ENCODE measurements around the gene FOLR3.
"Not testable (repeated sequence)": the region's sequence is repeated elsewhere in the genome, so short reads cannot be mapped to it uniquely, and the experiment has no call there.

FOLR3 gene

DNA sequence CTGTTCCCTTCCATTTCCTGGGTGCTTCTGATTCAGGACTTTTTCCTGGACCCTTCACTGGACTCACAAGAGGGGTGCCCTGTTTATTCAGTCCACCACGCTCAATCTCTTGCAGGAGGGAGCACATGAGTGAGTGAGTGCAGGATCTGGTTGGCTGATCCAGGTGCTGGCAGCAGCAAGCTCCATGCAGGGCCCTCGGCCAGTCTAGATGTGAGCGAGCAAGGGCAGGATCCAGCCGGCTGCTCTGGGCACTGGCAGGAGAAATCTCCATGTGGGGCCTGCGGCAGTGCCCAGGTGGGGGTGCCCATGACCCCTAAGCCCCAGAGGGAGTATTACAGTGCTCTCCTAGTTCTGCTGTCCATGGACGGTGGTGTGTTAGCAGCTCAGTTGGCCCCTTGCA, 11.5 kb upstream of the FOLR3 start:
- no peak for DNase-seq

DNA sequence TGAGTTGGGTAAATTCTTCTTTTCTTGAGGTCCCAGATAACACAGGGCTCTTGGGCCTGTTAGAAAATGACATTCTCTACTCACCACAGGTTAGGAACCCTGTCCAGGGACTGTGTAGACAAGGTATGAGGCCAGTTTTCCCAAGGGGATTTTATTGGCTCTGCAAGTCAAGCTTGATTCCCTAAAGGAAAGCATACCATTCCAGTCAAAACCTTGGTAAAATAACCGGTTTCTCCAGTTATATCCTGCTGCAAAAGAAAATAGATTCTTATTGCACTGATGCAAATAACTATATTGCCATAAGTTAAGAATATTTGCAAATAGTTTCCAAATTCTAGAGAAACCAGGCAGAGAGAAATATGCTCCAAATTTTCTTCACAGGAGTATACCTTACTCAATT, 9.6 kb upstream of the FOLR3 start:
- no peak for DNase-seq

DNA sequence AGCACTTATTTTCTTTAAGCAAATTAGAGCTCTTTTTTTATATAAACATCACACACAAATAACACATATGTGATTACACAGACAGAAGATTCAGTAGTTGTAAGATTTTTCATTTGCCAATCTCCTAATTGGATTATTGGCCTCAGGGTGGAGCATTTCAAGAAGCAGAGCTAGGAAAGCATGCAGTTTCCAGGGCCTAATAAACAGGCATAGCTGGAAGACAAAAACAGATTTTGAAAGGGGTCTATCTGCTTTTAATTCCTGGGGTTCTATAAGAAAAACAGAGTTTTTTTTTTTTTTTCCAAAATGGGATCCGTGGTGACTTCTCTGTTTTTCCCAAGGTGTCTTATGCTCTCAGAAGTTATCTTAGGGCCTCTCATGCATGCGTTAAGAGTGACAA, 7.6 kb upstream of the FOLR3 start:
- DNase-seq = no peak

DNA sequence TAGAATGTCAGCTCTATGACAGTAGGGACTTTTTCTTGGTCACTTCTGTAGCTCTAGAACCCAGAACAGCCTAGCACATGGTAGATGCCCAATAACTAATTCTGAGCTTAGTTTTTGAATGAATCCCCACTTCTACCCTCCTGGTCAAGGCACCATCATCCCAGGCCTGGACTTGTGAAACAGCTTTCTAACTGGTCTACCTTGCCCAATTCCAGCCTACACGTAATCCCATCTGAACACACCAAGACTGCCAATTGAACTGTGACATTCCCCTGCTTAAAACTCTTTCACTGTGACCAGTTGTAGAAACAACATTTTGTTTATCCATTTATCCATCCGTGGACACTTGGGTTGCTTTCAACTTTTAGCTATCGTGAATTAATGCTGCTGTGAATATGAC, 6.1 kb upstream of the FOLR3 start:
- no peak for DNase-seq

DNA sequence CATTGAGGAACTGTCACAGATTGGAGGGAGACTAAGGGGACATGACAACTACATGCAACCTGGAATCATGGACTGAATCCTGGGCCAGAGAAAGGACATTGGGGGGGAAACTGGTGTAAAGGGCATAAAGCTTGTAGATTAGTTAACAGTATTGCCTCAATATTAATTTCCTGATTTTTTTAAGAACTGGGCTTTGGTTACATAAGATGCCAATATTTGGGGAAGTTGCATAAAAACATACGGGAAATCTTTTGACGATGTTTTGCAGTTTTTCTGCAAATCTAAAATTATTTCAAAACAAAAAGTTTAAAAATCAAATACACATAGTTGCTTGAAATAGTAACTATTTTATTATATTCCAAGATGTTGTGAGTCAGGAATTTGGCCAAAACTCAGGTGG, 2.9 kb upstream of the FOLR3 start:
- DNase-seq = no peak

DNA sequence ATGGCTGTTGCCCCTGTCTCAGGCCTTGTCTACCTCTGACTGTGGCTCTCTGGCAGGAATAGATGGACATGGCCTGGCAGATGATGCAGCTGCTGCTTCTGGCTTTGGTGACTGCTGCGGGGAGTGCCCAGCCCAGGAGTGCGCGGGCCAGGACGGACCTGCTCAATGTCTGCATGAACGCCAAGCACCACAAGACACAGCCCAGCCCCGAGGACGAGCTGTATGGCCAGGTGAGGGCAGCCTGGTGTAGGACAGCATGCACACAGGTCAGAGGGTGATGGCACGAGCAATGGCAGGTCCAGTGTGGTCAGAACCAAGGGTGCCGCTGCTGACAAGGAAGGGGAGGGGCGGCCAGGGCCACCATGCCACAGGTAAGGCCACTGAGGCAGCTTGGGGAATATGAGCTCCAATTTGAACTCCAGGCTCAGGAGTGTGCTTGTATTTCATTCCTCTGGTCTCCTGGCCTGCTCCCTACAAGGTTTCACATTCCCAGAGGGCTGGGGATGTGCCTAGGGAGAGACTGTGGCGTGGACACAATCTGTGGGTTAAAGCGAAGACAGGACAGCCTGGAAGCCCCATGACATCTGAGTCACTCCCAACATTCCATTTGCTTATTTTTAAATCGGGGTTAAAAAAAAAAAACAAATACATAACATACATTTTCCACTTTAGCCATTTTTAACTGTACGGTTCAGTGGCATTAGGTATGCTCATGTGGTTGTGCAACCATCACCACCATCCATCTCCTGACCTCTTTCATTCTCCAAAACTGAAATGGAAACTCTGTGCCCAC, 562 bp downstream of the FOLR3 start:
- no peak for DNase-seq

DNA sequence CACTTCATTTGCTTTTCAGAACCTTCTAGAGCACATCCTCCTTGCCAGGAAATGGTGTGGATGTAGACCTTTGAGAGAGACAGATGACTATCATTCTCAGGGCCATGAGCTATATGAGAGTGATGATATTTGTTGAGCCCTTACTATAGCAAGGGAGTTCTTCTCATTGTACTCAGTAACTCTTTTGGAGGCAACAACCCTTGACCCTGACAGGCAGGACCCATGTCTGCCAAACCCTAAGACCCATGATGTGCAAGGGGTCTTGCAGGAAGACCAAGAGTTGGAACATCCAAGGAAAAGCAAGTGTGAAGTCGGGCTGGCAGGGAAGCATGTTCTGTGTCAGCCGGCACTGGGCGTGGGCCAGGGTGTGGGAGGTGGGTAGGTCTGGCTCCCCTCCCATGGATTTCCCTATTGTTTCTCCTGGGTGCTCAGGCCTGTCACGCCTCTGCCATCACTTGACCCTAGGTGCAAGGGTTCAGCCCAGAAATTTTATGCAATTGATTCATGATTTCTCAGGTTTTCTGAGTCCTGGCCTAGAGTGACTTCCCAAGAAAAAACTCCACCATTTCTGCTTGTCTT, 1.2 kb downstream of the FOLR3 start:
- no peak for DNase-seq

DNA sequence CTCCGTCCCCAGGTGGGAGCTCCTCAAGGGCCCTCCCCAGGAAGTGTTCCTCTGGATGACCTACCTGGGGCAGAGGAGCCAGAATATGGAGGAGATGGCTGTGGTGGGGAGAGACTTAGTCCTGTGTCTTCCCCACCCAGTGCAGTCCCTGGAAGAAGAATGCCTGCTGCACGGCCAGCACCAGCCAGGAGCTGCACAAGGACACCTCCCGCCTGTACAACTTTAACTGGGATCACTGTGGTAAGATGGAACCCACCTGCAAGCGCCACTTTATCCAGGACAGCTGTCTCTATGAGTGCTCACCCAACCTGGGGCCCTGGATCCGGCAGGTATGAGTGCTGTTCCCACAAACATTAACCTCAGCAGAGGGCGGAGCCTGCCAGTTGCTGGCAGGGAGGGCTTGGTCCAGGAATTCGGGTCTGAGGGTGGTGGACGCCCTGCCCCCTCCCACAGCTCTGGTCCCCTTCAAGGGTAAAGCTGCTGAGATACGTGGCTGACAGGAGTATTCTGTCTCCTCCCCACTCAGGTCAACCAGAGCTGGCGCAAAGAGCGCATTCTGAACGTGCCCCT, 3.4 kb downstream of the FOLR3 start:
- no peak for DNase-seq

DNA sequence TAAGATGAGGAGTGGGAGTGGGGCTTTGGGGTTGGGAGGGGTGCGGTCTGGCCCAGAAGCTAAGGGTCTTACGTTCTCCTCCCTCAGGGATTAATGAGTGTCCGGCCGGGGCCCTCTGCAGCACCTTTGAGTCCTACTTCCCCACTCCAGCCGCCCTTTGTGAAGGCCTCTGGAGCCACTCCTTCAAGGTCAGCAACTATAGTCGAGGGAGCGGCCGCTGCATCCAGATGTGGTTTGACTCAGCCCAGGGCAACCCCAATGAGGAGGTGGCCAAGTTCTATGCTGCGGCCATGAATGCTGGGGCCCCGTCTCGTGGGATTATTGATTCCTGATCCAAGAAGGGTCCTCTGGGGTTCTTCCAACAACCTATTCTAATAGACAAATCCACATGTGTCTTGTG, 4.0 kb downstream of the FOLR3 start:
- DNase-seq = no peak

DNA sequence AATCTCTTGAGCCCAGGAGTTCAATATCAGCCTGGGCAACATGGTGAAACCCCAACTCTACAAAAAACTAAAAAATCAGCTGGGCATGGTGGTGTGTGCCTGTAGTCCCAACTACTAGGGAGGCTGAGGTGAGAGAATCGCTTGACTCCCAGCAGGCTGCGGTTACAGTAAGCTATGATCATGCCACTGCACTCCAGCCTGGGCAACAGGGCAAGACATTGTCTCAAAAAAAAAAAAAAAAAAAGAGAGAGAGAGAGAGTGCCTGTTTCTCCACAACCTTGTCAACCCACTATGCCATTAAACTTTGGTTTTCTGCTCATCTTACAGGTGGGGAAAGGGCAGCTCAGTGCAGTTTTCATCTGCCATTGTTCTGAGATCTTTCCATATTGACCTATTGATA, 5.1 kb downstream of the FOLR3 start:
- DNase-seq = no peak

DNA sequence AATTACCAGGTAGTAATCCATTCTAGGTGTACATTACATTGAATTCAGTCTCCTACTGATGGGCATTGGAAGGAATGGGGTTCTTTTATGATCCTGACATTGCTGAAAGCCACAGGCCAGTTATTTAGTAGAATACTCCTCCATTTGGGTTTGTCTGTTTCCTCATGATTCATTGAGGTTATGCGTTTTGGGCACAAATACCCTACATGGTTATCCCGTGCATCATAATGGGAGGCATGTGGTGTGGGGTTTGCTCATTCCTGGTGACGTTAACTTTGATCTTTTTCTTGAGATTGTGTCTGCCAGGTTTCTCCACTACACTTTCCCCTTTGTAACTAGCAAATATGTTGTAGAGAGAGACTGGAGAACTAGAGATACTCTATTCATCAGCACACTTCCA, 5.5 kb downstream of the FOLR3 start:
- no peak for DNase-seq

DNA sequence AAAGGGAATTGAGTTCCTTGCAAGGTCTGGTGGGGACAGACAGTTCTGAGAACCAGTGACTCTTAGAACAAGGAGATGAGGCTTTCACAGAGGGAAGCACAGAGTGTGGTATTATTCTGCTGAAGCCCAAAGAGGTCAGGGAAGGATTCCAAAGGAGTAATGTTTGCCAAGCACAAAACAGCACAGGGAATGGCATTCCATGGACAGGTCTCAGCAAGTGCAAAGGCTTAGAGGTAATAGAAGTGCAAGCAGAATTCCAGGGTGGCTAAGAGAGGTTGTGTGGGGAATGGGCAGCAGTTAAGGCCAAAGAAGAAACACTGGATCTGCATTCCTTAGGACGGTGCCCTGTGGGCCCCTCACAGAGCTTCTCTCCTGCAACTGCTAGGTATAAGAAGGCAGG, 6.6 kb downstream of the FOLR3 start:
- DNase-seq = not testable (repeated sequence)

DNA sequence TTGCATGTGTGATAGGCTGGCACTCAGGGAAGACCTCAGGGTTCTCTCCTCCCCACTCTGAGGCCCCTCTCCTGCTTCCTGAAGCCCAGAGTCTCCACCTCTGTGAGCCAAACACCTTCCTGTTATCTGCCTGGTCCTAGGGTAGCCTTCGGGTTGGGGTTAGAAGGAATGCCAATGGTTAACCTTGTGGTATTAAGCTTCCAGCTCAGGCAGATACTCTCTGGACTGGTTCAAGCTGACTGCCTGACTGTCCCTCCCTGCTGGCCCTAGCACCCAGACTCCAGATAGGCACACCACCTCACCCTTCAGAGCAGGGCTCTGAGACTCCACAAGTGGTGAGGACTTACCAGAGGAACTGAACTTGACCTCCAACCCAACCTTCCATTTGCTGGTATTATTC, 7.0 kb downstream of the FOLR3 start:
- DNase-seq = not testable (repeated sequence)

DNA sequence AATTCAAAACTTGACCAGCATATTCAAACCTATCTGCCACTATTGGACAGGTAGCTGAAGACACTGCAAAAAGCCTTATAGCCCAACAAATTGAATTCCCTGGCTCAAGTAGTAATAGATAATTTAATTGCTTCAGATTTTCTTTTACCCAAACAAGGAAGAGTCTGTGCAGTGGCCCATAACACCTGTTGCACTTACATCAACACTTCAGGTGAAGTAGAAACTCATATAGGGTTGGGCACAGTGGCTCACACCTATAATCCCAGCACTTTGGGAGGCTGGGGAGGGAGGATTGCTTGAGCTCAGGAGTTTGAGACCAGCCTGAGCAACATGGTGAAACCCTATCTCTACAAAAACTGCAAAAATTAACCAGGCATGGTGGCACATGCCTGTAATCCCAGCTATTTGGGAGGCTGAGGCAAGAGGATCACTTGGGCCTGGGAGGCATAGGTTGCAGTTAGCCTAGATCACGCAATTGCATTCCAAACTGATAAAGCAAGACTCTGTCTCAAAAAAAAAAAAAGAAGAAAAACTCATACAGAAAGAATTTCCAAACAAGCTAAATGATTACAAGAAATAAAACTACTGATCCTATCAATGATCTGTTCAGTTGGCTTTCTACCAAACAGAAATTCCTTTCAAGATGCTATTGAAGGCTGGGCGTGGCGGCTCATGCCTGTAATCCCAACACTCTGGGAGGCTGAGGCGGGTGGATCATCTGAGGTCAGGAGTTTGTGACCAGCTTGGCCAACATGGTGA, 9.5 kb downstream of the FOLR3 start:
- DNase-seq = no peak

DNA sequence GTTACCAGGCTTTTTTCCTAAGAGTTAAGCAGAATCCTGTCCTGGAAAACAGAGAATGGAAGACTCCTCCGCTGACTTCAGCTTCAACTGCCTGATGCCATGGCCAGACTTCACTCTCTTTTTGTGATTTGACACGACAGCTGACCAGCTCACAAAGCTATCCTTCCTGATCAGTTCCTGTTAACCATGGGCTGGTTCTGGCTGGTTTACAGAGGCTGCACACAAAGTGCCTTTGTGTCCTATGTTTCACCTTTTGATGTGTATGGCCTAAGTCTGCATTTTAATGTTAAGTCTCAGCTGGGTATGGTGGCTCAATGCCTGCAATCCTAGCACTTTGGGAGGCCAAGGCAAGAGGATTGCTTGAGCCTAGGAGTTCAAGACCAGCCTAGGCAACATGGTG, 11.1 kb downstream of the FOLR3 start:
- no peak for DNase-seq

DNA sequence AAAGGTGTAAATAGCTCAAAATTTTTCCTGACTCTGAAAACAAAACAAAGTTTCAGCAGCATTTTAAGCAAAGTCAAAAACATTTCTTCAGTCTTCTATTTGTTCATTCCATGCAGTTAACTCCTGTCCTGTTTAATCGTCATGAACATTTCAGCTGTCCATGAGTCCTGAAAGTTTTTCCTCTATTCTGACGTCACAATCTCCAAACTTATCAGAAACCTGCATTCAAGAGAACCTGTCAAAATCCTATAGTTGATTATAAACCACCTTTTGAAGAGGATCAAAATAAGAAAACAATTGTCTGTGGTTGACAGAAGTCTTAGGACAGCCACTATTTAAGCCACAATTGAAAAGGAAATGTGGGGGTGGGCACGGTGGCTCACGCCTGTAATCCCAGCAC, 15.4 kb downstream of the FOLR3 start:
- no peak for DNase-seq

DNA sequence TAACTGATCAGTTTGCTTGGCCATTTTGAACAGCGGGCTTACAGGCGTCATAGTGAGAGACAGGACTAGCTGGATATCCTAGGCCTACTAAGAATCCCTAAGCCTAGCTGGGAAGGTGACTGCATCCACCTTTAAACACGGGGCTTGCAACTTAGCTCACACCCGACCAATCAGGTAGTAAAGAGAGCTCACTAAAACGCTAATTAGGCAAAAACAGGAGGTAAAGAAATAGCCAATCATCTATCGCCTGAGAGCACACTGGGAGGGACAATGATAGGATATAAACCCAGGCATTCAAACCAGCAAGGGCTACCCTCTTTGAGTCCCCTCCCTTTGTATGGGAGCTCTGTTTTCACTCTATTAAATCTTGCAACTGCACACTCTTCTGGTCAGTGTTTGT, 18.3 kb downstream of the FOLR3 start:
- not testable (repeated sequence) for DNase-seq

DNA sequence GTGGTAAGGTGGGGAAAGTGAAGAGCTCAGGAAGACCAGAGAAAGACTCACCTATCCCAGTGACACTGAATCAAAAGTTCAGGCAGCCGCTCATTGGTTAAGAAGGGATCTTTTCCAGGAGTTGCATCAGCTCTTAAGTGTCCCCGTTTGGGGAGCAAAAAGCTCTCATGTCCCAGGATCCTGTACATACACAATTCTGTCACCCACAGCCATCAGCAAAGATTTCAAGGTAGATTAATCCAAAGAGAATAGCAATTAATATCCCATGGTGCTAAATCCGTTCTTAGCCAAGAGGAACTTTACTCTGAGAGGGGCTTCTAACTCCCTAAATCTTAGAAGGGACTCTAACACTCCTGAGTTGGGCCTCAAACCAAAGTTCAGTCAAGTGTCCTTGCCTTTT, 19.3 kb downstream of the FOLR3 start:
- DNase-seq = no peak

DNA sequence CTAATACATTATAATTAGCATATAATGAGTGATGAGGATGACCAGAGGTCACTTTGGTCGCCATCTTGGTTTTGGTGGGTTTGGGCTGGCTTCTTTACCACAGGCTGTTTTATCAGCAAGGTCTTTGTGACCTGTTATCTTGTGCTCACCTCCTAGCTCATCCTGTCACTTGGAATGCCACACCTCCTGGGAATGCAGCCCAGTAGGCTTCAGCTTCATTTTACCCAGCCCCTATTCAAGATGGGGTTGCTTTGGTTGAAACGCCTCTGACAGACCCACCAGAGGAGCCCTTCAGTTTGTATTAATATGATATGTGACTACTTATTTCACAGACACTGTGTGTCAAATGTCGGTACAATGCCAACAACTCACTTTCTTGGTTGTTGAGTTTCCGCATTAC, 20.2 kb downstream of the FOLR3 start:
- no peak for DNase-seq

DNA sequence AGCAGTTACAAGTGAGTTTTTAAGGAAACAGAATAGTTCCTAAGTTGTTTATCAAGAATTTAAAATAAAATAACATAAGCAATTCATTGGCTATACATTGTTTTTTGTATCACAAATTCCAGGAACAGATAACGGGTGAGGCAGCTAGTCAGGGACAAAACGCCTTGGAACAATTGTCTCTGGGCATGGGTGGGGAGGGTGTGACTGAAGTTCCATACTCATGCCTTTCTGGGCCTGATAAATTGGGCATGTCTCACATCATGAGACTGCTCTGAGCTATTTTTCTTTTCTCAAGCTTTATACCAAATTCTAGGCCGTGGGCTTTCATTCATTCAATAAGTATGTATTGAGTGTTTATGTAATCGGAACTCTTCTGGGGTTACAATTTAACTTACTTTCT, 21.6 kb downstream of the FOLR3 start:
- DNase-seq = no peak

DNA sequence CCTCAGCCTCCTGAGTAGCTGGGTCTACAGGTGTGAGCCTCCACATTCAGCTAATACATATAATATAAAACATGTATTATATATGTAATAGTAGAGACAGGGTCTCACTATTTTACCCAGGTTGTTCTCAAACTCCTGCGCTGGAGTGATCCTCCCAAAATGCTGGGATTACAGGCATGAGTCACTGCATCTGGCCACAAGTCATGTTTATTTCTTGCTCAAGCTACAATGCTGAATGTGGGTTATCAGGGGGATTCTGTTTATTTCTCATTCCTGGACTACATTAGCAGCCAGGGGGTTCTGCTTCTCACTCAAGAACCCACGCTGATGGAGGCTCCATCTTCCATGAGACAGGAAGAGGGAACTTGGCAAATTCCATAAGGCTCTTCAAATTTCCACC, 24.8 kb downstream of the FOLR3 start:
- DNase-seq = no peak

DNA sequence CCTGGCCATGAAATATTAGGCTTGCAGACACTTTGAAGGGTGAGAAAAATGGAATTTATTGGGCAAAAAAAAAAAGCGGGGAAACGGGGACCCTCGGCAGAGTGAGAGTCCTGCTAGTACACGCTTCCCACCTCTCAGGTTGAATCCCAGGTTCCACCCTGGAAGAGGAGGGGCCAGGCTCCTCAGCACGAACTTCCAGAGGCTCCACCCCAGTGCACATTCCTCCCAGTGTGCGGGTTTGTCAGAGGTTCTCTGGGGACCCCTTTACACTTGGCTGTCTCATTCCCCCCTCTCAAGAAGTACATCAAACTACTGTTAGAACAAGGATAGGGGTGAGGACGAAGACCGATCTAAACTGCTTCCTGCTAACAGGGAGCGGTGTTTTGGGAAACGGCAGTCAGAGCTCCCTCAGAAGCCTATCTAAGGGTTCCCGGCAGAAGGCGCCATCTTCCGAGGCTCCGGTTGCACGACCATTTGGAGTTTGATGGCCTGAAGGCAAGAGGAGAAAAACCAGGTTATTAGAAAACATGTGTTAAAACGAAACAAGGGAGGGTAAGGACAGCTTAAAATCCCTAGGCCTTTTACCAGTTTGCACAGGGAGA, 27.5 kb downstream of the FOLR3 start:
- DNase-seq = no peak

DNA sequence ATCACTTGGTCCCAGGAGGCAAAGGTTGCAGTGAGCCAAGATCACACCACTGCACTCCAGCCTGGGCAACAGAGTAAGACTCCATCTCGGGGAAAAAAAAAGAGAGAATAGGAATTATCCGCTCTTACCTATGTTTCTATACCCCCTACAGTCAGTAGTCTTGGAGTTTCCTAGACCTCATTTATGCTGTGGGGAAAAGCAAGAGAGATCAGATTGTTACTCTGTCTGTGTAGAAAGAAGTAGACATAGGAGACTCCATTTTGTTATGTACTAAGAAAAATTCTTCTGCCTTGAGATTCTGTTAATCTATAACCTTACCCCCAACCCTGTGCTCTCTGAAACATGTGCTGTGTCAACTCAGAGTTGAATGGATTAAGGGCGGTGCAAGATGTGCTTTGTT, 28.7 kb downstream of the FOLR3 start:
- not testable (repeated sequence) for DNase-seq

Measured in CD4-positive, alpha-beta T cell treated with Interleukin-4 for 1 hour (primary cell).